GM12878 (cell line): ENCODE data around the gene PCGF1. TPM values are rescaled to one million over a fixed set of nuclear protein-coding genes. Genes with fewer than 3 reads are reported as not detected.

Experiments used
- BACH1 ChIP-seq: fragments of 450-650 bp; IDR thresholded peaks from 2 replicates; pipeline ENCODE4 v1.6.1; 2017; ENCODE audit warnings: mild to moderate bottlenecking, borderline replicate concordance
- BCL11A ChIP-seq: IDR thresholded peaks from 2 replicates; pipeline ENCODE4 v1.6.1; 2011; ENCODE audit warnings: low read depth, low read length
- CBFB ChIP-seq: IDR thresholded peaks from 2 replicates; pipeline ENCODE4 v1.6.1; 2016; ENCODE audit warnings: antibody characterized with exemption, low read depth
- CEBPZ ChIP-seq: fragments of 150-350 bp; IDR thresholded peaks from 2 replicates; pipeline ENCODE4 v1.6.1; 2016; ENCODE audit warnings: low read depth, low read length
- CHD4 ChIP-seq: fragments of 200-600 bp; sonication (generic); IDR thresholded peaks from 2 replicates; pipeline ENCODE4 v1.6.1; 2016; ENCODE audit warnings: mild to moderate bottlenecking
- CREM ChIP-seq: IDR thresholded peaks from 2 replicates; pipeline ENCODE4 v1.6.1; 2014; ENCODE audit warnings: antibody characterized with exemption, low read depth
- DPF2 ChIP-seq: fragments of 450-650 bp; IDR thresholded peaks from 2 replicates; pipeline ENCODE4 v1.6.1; 2017; ENCODE audit warnings: mild to moderate bottlenecking
- EED ChIP-seq: sonication (generic); IDR thresholded peaks from 2 replicates; pipeline ENCODE4 v1.6.1; 2016; ENCODE audit warnings: antibody characterized with exemption, low read depth
- ESRRA ChIP-seq: IDR thresholded peaks from 2 replicates; pipeline ENCODE4 v1.6.1; 2012; ENCODE audit warnings: mild to moderate bottlenecking, low read length, improper control_type of control experiment
- FOXK2 ChIP-seq: fragments of 450-650 bp; IDR thresholded peaks from 2 replicates; pipeline ENCODE4 v1.6.1; 2017; ENCODE audit warnings: mild to moderate bottlenecking, moderate library complexity
- HCFC1 ChIP-seq: fragments of 150-350 bp; IDR thresholded peaks from 2 replicates; pipeline ENCODE4 v1.6.1; 2014; ENCODE audit warnings: low read length
- IKZF1 ChIP-seq: fragments of 450-650 bp; conservative IDR thresholded peaks from 2 replicates; pipeline ENCODE4 v1.6.1; 2017; ENCODE audit warnings: antibody characterized with exemption, mild to moderate bottlenecking
- MLLT1 ChIP-seq: fragments of 450-650 bp; IDR thresholded peaks from 2 replicates; pipeline ENCODE4 v1.6.1; 2016; ENCODE audit warnings: mild to moderate bottlenecking
- NKRF ChIP-seq: fragments of 450-650 bp; conservative IDR thresholded peaks from 2 replicates; pipeline ENCODE4 v1.6.1; 2017; ENCODE audit warnings: mild to moderate bottlenecking, moderate library complexity
- NR2C1 ChIP-seq: fragments of 450-650 bp; IDR thresholded peaks from 2 replicates; pipeline ENCODE4 v1.6.1; 2017; ENCODE audit warnings: antibody characterized with exemption, mild to moderate bottlenecking, moderate library complexity
- RBBP5 ChIP-seq: fragments of 200-600 bp; sonication (generic); conservative IDR thresholded peaks from 2 replicates; pipeline ENCODE4 v1.6.1; 2016
- RFX5 ChIP-seq: IDR thresholded peaks from 2 replicates; pipeline ENCODE4 v1.6.1; 2011; ENCODE audit warnings: low read depth, low read length, improper control_type of control experiment
- RUNX3 ChIP-seq: IDR thresholded peaks from 2 replicates; pipeline ENCODE4 v1.6.1; 2012; ENCODE audit warnings: low read length, inconsistent platforms
- SMAD1 ChIP-seq: fragments of 450-650 bp; IDR thresholded peaks from 2 replicates; pipeline ENCODE4 v1.6.1; 2018; ENCODE audit warnings: mild to moderate bottlenecking, low read depth; ENCODE audit not compliant: partially characterized antibody
- SMAD5 ChIP-seq: IDR thresholded peaks from 2 replicates; pipeline ENCODE4 v1.6.1; 2016; ENCODE audit warnings: antibody characterized with exemption, low read depth
- SMARCA5 ChIP-seq: fragments of 450-650 bp; IDR thresholded peaks from 2 replicates; pipeline ENCODE4 v1.6.1; 2017; ENCODE audit warnings: mild to moderate bottlenecking
- SREBF2 ChIP-seq: IDR thresholded peaks from 2 replicates; pipeline ENCODE4 v1.6.1; 2012; ENCODE audit warnings: mild to moderate bottlenecking, low read length
- ZBED1 ChIP-seq: IDR thresholded peaks from 2 replicates; pipeline ENCODE4 v1.6.1; 2016; ENCODE audit warnings: borderline replicate concordance
- ZNF207 ChIP-seq: fragments of 450-650 bp; IDR thresholded peaks from 2 replicates; pipeline ENCODE4 v1.6.1; 2014; ENCODE audit warnings: antibody characterized with exemption, mild to moderate bottlenecking, borderline replicate concordance
- ZNF24 ChIP-seq: fragments of 450-650 bp; IDR thresholded peaks from 2 replicates; pipeline ENCODE4 v1.6.1; 2017; ENCODE audit warnings: antibody characterized with exemption, mild to moderate bottlenecking
- ZNF384 ChIP-seq: IDR thresholded peaks from 2 replicates; pipeline ENCODE4 v1.6.1; 2012; ENCODE audit warnings: low read depth, mild to moderate bottlenecking, low read length, improper control_type of control experiment, borderline replicate concordance
- polyA plus RNA-seq, 11 experiments: library from polyadenylated mRNA; depleted of rRNA in 4 of 11; unstranded in 6 of 11; stranded (reverse) in 5 of 11; fragments of >200 nt; fragmentation: Nextera tagmentation in 4 of 11; fragmentation: Illumina TruSeq in 1 of 11; extraction: Ambion mirVana in 4 of 11; extraction: Trizol in 1 of 11; gene quantifications; 1 replicate in 1 of 11; 2 replicates in 10 of 11; pipeline versions ENCODE4 v1.2.1 to v1.2.3, GENCODE V29; 2011 to 2016; ENCODE audit warnings: inconsistent platforms in 2 of 11, missing spikeins in 2 of 11, low read depth in 1 of 11
- total RNA-seq, 4 experiments: library from RNA; depleted of rRNA in 3 of 4; stranded (reverse); fragments of >200 nt in 3 of 4; fragmentation: Illumina TruSeq in 1 of 4; extraction: Trizol in 1 of 4; gene quantifications; 2 replicates each; pipeline versions ENCODE4 v1.2.1 to v1.2.3, GENCODE V29; 2013 to 2021

Gene PCGF1
- total and polyA plus RNA-seq, 10 of the 15 experiments (the other 5 are each of a cell fraction or from before 2014, with no cell fraction given): 23.1 to 50.8 (median 27.4) TPM

- 0 out of 2 replicates have a peak, but pooled peaks have one; percentile 15 for TF ChIP-seq BACH1
- TF ChIP-seq ESRRA: no peak
- no peak for TF ChIP-seq NKRF
- no peak for TF ChIP-seq RBBP5
- peak; percentile 97 for TF ChIP-seq DPF2
- no peak for TF ChIP-seq ZNF207
- no peak for TF ChIP-seq NR2C1
- no peak; the same call in 1 of the 2 replicates for TF ChIP-seq RUNX3
- TF ChIP-seq CEBPZ: peak; percentile 78; the same call in 1 of the 2 replicates
- TF ChIP-seq CREM: peak; percentile 71; the same call in 1 of the 2 replicates
- no peak for TF ChIP-seq CHD4
- peak; percentile 75 for TF ChIP-seq FOXK2
- no peak for TF ChIP-seq ZNF384
- TF ChIP-seq SMAD5: no peak; the same call in 1 of the 2 replicates
- TF ChIP-seq ZBED1: peak; percentile 47
- TF ChIP-seq CBFB: no peak
- no peak for TF ChIP-seq SREBF2
- TF ChIP-seq HCFC1: no peak; the same call in 1 of the 2 replicates
- TF ChIP-seq BCL11A: no peak
- no peak for TF ChIP-seq EED
- TF ChIP-seq RFX5: peak; percentile 89
- TF ChIP-seq MLLT1: no peak
- TF ChIP-seq SMARCA5: no peak
- TF ChIP-seq IKZF1: peak; percentile 77
- TF ChIP-seq ZNF24: no peak
- no peak for TF ChIP-seq SMAD1
Observed at GRCh38 chr2:74458132-74458937, 49.2 kb downstream of the PCGF1 start, which contains the start of gene WBP1 (continued).
